SK-N-SH (cell line): ENCODE data around the gene IKZF1.

Experiments
- CHD2 ChIP-seq: fragments of 150-350 bp; IDR thresholded peaks from 2 replicates; pipeline ENCODE4 v1.6.1; 2018; ENCODE audit warnings: low read length; ENCODE audit not compliant: partially characterized antibody
- CTCF ChIP-seq: fragments of 200-600 bp; sonication (generic); IDR thresholded peaks from 2 replicates; pipeline ENCODE4 v1.6.1; 2017; ENCODE audit warnings: antibody characterized with exemption, mild to moderate bottlenecking, moderate library complexity
- EP300 ChIP-seq, 2 experiments: IDR thresholded peaks; 2 replicates each; pipeline versions ENCODE4 v1.4.0 to v1.6.1; 2012; ENCODE audit warnings: borderline replicate concordance in 1 of 2, low read depth in 1 of 2, low read length in 1 of 2
- GABPA ChIP-seq: IDR thresholded peaks from 2 replicates; pipeline ENCODE4 v1.4.0; 2012; ENCODE audit warnings: low read depth, mild to moderate bottlenecking
- MAX ChIP-seq: IDR thresholded peaks from 2 replicates; pipeline ENCODE4 v1.4.0; 2012; ENCODE audit warnings: low read depth
- POLR2AphosphoS5 ChIP-seq: IDR thresholded peaks from 2 replicates; pipeline ENCODE4 v1.6.1; 2012; ENCODE audit warnings: low read depth, low read length
- TAF1 ChIP-seq: IDR thresholded peaks from 2 replicates; pipeline ENCODE4 v1.6.1; 2012; ENCODE audit warnings: low read depth, mild to moderate bottlenecking, low read length, moderate library complexity, borderline replicate concordance
- TCF12 ChIP-seq: IDR thresholded peaks from 2 replicates; pipeline ENCODE4 v1.4.0; 2012
- TF ChIP-seq, protein P1 (sequence below): IDR thresholded peaks from 2 replicates; pipeline ENCODE4 v1.6.1; 2012; ENCODE audit warnings: mild to moderate bottlenecking, low read depth, low read length, moderate library complexity

DNA sequence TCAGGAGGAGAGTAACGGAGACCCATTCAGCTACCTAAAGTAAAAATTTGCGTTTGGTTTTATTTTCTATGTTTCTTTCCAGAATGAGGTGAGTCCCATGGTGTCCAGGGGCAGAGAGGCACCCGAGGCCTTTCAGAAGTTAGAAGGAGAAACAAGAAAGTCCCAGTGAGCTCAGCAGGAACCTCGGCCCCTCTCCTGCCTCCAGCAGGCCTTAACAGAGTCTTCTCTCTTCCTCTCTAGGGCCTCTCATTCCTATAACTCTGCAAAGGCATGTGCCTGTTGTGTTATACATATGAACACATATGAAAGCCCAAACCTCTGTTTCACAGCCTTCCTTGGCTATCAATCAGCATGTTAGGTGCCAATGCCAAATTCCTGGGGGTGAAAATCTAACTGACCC lies 20.8 kb upstream of the IKZF1 start:
- TF ChIP-seq CTCF (no peak), POLR2AphosphoS5 (no peak), GABPA (no peak), CHD2 (no peak), TCF12 (no peak), EP300 (IDR thresholded peaks at IDR 0.05; ENCODE audit: borderline replicate concordance in 1 of 2, low read depth in 1 of 2, low read length in 1 of 2) (no peak), TAF1 (no peak), MAX (no peak)
- TF ChIP-seq, protein P1, sequence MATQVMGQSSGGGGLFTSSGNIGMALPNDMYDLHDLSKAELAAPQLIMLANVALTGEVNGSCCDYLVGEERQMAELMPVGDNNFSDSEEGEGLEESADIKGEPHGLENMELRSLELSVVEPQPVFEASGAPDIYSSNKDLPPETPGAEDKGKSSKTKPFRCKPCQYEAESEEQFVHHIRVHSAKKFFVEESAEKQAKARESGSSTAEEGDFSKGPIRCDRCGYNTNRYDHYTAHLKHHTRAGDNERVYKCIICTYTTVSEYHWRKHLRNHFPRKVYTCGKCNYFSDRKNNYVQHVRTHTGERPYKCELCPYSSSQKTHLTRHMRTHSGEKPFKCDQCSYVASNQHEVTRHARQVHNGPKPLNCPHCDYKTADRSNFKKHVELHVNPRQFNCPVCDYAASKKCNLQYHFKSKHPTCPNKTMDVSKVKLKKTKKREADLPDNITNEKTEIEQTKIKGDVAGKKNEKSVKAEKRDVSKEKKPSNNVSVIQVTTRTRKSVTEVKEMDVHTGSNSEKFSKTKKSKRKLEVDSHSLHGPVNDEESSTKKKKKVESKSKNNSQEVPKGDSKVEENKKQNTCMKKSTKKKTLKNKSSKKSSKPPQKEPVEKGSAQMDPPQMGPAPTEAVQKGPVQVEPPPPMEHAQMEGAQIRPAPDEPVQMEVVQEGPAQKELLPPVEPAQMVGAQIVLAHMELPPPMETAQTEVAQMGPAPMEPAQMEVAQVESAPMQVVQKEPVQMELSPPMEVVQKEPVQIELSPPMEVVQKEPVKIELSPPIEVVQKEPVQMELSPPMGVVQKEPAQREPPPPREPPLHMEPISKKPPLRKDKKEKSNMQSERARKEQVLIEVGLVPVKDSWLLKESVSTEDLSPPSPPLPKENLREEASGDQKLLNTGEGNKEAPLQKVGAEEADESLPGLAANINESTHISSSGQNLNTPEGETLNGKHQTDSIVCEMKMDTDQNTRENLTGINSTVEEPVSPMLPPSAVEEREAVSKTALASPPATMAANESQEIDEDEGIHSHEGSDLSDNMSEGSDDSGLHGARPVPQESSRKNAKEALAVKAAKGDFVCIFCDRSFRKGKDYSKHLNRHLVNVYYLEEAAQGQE = no peak
